ENCODE data around the gene MKX. TPM values are rescaled to one million over a fixed set of nuclear protein-coding genes. Genes with fewer than 3 reads are reported as not detected.

Gene MKX
- polyA plus RNA-seq, 3 donors = not detected

DNA sequence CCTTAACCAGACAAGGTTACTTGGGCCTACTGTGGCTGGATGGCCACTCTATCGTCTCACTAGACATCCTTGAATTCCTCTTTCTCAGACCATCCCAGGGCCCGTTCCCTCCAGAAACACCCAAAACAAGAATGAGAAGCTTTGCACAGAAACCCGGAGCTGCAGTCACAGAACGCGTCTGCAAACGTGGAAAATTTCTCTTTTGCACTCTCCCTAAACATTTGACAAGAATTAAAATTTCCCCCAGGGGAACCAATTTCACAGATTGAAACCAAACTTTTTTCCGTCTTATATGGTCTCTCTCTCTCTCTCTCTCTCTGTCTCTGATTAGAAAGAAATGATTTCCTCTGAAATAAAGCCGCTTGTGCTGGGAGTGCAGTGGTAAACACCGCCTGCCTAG lies 120.7 kb downstream of the MKX start:
- Histone ChIP-seq H3K27ac (ENCODE audit: low read depth in 1 of 2, low read length in 2 of 2) (no peak overlapping the region), H3K4me2 (replicated peaks; ENCODE audit: extremely low read depth, low read length, poor library complexity, severe bottlenecking) (no peak overlapping the region), H3K9me3 (replicated peaks in 1 of 2; ENCODE audit: control insufficient read depth in 1 of 2, insufficient read depth in 1 of 2, low read length in 2 of 2) (no peaks in the 10 kb centered on the region), H3K4me1 (ENCODE audit: control insufficient read depth in 1 of 2, insufficient read depth in 2 of 2, low read length in 2 of 2) (peaks cover 17 to 23% of the 10 kb centered on the region in 2 donors), H4K20me1 (ENCODE audit: insufficient read depth, low read length) (no peaks in the 10 kb centered on the region), H3K79me2 (ENCODE audit: insufficient read depth, low read length) (no peaks in the 10 kb centered on the region), H3K27me3 (ENCODE audit: control insufficient read depth in 2 of 2, insufficient read depth in 2 of 2, low read length in 2 of 2) (no peaks in the 10 kb centered on the region), H3K9ac (ENCODE audit: insufficient read depth, low read length, poor library complexity, severe bottlenecking) (no peak overlapping the region), H3K4me3 (replicated peaks in 1 of 3; ENCODE audit: low read depth in 2 of 3, low read length in 3 of 3) (no peak overlapping the region), H2AFZ (ENCODE audit: insufficient read depth, low read depth, low read length, poor library complexity, severe bottlenecking) (no peak overlapping the region), H3K36me3 (replicated peaks in 1 of 2; ENCODE audit: control insufficient read depth in 1 of 2, insufficient read depth in 2 of 2, low read length in 2 of 2) (no peaks in the 10 kb centered on the region)
- TF ChIP-seq, protein P1, sequence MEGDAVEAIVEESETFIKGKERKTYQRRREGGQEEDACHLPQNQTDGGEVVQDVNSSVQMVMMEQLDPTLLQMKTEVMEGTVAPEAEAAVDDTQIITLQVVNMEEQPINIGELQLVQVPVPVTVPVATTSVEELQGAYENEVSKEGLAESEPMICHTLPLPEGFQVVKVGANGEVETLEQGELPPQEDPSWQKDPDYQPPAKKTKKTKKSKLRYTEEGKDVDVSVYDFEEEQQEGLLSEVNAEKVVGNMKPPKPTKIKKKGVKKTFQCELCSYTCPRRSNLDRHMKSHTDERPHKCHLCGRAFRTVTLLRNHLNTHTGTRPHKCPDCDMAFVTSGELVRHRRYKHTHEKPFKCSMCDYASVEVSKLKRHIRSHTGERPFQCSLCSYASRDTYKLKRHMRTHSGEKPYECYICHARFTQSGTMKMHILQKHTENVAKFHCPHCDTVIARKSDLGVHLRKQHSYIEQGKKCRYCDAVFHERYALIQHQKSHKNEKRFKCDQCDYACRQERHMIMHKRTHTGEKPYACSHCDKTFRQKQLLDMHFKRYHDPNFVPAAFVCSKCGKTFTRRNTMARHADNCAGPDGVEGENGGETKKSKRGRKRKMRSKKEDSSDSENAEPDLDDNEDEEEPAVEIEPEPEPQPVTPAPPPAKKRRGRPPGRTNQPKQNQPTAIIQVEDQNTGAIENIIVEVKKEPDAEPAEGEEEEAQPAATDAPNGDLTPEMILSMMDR (IDR thresholded peaks at IDR 0.05) = no peak
- intact Hi-C loops (cut with micrococcal nuclease) = no loop called here
- Mint-ChIP-seq H3K4me1 (peaks cover 27% of the 10 kb centered on the region), H3K36me3 (peaks cover 0 to 2% of the 10 kb centered on the region in 2 donors), H3K27me3 (ENCODE audit: low read depth in 3 of 3) (peaks cover 3 to 18% (median 3%) of the 10 kb centered on the region in 3 donors), H3K4me3 (no peak overlapping the region), H3K27ac (peak overlapping the region in 2 of 7 donors; percentile 21 to 60), H3K9me3 (peaks cover 0 to 1% (median under 1%) of the 10 kb centered on the region in 7 donors)
- no peak for DNase-seq
- 92% methylated on average over 8 of the region's 9 CpGs for WGBS (ENCODE audit: insufficient coverage)

Small RNA genes within 50 kb of the gene (small RNA-seq; reads per million reads assigned to genes)
- not detected for gene RN7SKP132 (ENCODE audit: insufficient read length, low read depth)

Other genes with a start within 250 kb of the MKX start
- gene RAB18, start 241.5 kb downstream of the MKX start, polyA plus RNA-seq = 100 to 1,000 TPM in 2 of 3 donors, 10 to 100 TPM in 1; 22.1 to 133 (median 117) TPM